GM18505 (cell line): ENCODE results near the gene NDUFV3.
"Not testable (repeated sequence)": the region's sequence is repeated elsewhere in the genome, so short reads cannot be mapped to it uniquely, and the experiment has no call there.

Source experiments
- ATAC-seq: cut with Tn5 transposase; IDR thresholded peaks from one replicate; pipeline ENCODE4 v1.9.1; 2021; ENCODE audit not compliant: unreplicated experiment
- POLR2A ChIP-seq: IDR thresholded peaks from 4 replicates; pipeline ENCODE4 v1.6.1; 2011; ENCODE audit warnings: borderline replicate concordance; ENCODE audit not compliant: insufficient read depth, insufficient read length; ENCODE audit errors: extremely low read depth

NDUFV3 gene

GRCh38 chr21:42929969-42930368 lies 36.9 kb downstream of the NDUFV3 start:
- TF ChIP-seq POLR2A = no peak
- ATAC-seq = no peak

GRCh38 chr21:42931560-42932235 lies 38.6 kb downstream of the NDUFV3 start:
- TF ChIP-seq POLR2A = no peak
- no peak for ATAC-seq

- ATAC-seq = not testable (repeated sequence)
These were observed 39.4 kb downstream of the NDUFV3 start for GRCh38 chr21:42932378-42933136.

GRCh38 chr21:42933137-42933970 lies 40.2 kb downstream of the NDUFV3 start:
- ATAC-seq = not testable (repeated sequence)

- ATAC-seq = not testable (repeated sequence)
These were observed 40.9 kb downstream of the NDUFV3 start for GRCh38 chr21:42933973-42934372.

GRCh38 chr21:42936360-42936759 lies 43.3 kb downstream of the NDUFV3 start:
- not testable (repeated sequence) for ATAC-seq

GRCh38 chr21:42937034-42937940 lies 44.2 kb downstream of the NDUFV3 start:
- not testable (repeated sequence) for ATAC-seq

- no peak for ATAC-seq
- TF ChIP-seq POLR2A = no peak
These were observed 45.0 kb downstream of the NDUFV3 start for GRCh38 chr21:42937960-42938605.

- not testable (repeated sequence) for ATAC-seq
These were observed 45.5 kb downstream of the NDUFV3 start for GRCh38 chr21:42938606-42938995.

- no peak for TF ChIP-seq POLR2A
- ATAC-seq = no peak
These were observed 46.7 kb downstream of the NDUFV3 start for GRCh38 chr21:42939582-42940413.

- no peak for TF ChIP-seq POLR2A
- no peak for ATAC-seq
These were observed 48.6 kb downstream of the NDUFV3 start for GRCh38 chr21:42941696-42942085.

GRCh38 chr21:42942244-42942643 lies 49.1 kb downstream of the NDUFV3 start:
- ATAC-seq = no peak
- TF ChIP-seq POLR2A = no peak

- not testable (repeated sequence) for ATAC-seq
These were observed 56.1 kb downstream of the NDUFV3 start for GRCh38 chr21:42949094-42949755.

- not testable (repeated sequence) for ATAC-seq
These were observed 58.1 kb downstream of the NDUFV3 start for GRCh38 chr21:42951193-42951592.
